PC-9 (cell line): Measurements from ENCODE around the gene EME1.

Experiments used
- EZH2 ChIP-seq: fragments of 200-600 bp; sonication (generic); IDR thresholded peaks from 2 replicates; pipeline ENCODE4 v1.8.0; 2017; ENCODE audit warnings: antibody characterized with exemption, low read depth
- TF ChIP-seq, protein P1 (sequence below): fragments of 200-600 bp; sonication (generic); conservative IDR thresholded peaks from 2 replicates; pipeline ENCODE4 v1.6.1; 2017; ENCODE audit warnings: mixed run types, antibody characterized with exemption, mild to moderate bottlenecking, moderate library complexity

DNA sequence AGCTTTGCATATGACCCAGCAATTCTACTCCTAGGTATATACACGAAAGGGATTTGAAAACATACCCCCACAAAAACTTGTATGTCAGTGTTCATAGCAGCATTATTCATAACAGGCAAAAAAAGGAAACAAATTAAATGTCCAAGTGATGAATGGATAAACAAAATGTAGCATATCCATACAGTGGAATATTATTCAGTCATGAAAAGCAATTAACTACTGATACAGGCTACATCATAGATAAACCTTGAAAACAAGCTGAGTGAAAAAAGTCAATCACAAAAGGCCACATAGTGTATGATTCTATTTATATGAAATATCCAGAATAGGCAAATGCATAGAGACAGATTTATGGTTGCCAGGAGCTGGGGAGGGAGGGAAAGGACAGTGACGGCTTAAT is 676 bp downstream of the EME1 start:
- TF ChIP-seq, protein P1, sequence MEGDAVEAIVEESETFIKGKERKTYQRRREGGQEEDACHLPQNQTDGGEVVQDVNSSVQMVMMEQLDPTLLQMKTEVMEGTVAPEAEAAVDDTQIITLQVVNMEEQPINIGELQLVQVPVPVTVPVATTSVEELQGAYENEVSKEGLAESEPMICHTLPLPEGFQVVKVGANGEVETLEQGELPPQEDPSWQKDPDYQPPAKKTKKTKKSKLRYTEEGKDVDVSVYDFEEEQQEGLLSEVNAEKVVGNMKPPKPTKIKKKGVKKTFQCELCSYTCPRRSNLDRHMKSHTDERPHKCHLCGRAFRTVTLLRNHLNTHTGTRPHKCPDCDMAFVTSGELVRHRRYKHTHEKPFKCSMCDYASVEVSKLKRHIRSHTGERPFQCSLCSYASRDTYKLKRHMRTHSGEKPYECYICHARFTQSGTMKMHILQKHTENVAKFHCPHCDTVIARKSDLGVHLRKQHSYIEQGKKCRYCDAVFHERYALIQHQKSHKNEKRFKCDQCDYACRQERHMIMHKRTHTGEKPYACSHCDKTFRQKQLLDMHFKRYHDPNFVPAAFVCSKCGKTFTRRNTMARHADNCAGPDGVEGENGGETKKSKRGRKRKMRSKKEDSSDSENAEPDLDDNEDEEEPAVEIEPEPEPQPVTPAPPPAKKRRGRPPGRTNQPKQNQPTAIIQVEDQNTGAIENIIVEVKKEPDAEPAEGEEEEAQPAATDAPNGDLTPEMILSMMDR, result no peak
- no peak for TF ChIP-seq EZH2
